H1 (cell line): ENCODE results near the gene SCN7A. TPM values are rescaled to one million over a fixed set of nuclear protein-coding genes. Genes with fewer than 3 reads are reported as not detected.

Experiments used
- CTCF ChIA-PET: fragments of 300-600 bp; sonication (Branson Sonifier 250); formaldehyde crosslinking; loops from one replicate; lab custom pipeline; 2021; ENCODE audit not compliant: partially characterized antibody; lab: Charles Lee
- POLR2A ChIA-PET: fragments of 300-600 bp; sonication (Branson Sonifier 250); formaldehyde crosslinking; loops from one replicate; lab custom pipeline; 2021; ENCODE audit warnings: inconsistent platforms; ENCODE audit not compliant: partially characterized antibody; lab: Charles Lee
- DNase-seq, 2 experiments: peaks; one replicate each; pipeline versions ENCODE4 v3.0.0 to v3.0.0-alpha.2; 2010 to 2022; ENCODE audit warnings: low spot score in 2 of 2, low read depth in 1 of 2, mixed read lengths in 1 of 2
- FAIRE-seq: peaks from 2 replicates; lab custom pipeline; 2011; peaks lifted over from hg19 to GRCh38; lab: Jason Lieb, UNC
- H2AFZ ChIP-seq: 2 replicates; pipeline ENCODE4 v1.8.1; 2012; ENCODE audit warnings: low read length, inconsistent platforms
- H2AK5ac ChIP-seq: 2 replicates; pipeline ENCODE4 v1.6.1; 2013; ENCODE audit warnings: low read depth, low read length
- H2BK120ac ChIP-seq: replicated peaks from 2 replicates; pipeline ENCODE3; 2013; ENCODE audit warnings: low read depth, low read length, inconsistent platforms
- H2BK12ac ChIP-seq: 2 replicates; pipeline ENCODE4 v1.6.1; 2013; ENCODE audit warnings: low read depth, low read length
- H2BK15ac ChIP-seq: 2 replicates; pipeline ENCODE4 v1.6.1; 2013; ENCODE audit warnings: low read length
- H2BK20ac ChIP-seq: 2 replicates; pipeline ENCODE4 v1.6.1; 2013; ENCODE audit warnings: low read length
- H2BK5ac ChIP-seq: 2 replicates; pipeline ENCODE4 v1.6.1; 2013; ENCODE audit warnings: low read depth, low read length
- H3K14ac ChIP-seq: 2 replicates; pipeline ENCODE4 v1.6.1; 2013; ENCODE audit warnings: inconsistent platforms; ENCODE audit not compliant: insufficient read length
- H3K18ac ChIP-seq: 2 replicates; pipeline ENCODE4 v1.6.1; 2013; ENCODE audit warnings: low read length; ENCODE audit errors: extremely low read depth
- H3K23ac ChIP-seq: 2 replicates; pipeline ENCODE4 v1.6.1; 2013; ENCODE audit warnings: inconsistent platforms; ENCODE audit not compliant: insufficient read length
- H3K23me2 ChIP-seq: 2 replicates; pipeline ENCODE4 v1.6.1; 2013; ENCODE audit warnings: low read depth, low read length
- H3K27ac ChIP-seq: 2 replicates; pipeline ENCODE4 v1.6.1; 2011; ENCODE audit warnings: low read depth, low read length, inconsistent platforms
- H3K27me3 ChIP-seq, 4 experiments: replicated peaks in 1 of 4; 1 replicate in 1 of 4; 2 replicates in 3 of 4; pipeline versions ENCODE4 v1.6.1 to v1.8.1; 2011 to 2013; ENCODE audit warnings: low read length in 3 of 4, mild to moderate bottlenecking in 3 of 4, inconsistent platforms in 2 of 4, mixed read lengths in 2 of 4, moderate library complexity in 1 of 4; ENCODE audit not compliant: control insufficient read depth in 3 of 4, insufficient read depth in 3 of 4; ENCODE audit errors: extremely low read depth in 1 of 4
- H3K36me3 ChIP-seq, 4 experiments: 2 replicates each; pipeline versions ENCODE4 v1.6.1 to v1.8.1; 2011 to 2013; ENCODE audit warnings: mild to moderate bottlenecking in 4 of 4, low read length in 3 of 4, moderate library complexity in 2 of 4, control low read depth in 1 of 4, inconsistent platforms in 1 of 4; ENCODE audit not compliant: insufficient read depth in 4 of 4, control insufficient read depth in 2 of 4
- H3K4ac ChIP-seq: replicated peaks from 2 replicates; pipeline ENCODE3; 2013; ENCODE audit warnings: low read length, low read depth, mixed read lengths, inconsistent platforms; ENCODE audit not compliant: insufficient read length
- H3K4me1 ChIP-seq, 4 experiments: replicated peaks in 1 of 4; 1 replicate in 1 of 4; 2 replicates in 3 of 4; pipeline versions ENCODE4 v1.6.1 to v1.8.1; 2011 to 2013; ENCODE audit warnings: low read length in 3 of 4, inconsistent platforms in 2 of 4, mixed read lengths in 1 of 4; ENCODE audit not compliant: insufficient read depth in 4 of 4, control insufficient read depth in 3 of 4
- H3K4me2 ChIP-seq, 2 experiments: 2 replicates each; pipeline versions ENCODE4 v1.6.1 to v1.8.1; 2011 to 2013; ENCODE audit warnings: low read depth in 2 of 2, low read length in 2 of 2, control low read depth in 1 of 2, inconsistent platforms in 1 of 2, mild to moderate bottlenecking in 1 of 2; ENCODE audit not compliant: insufficient read depth in 1 of 2
- H3K4me3 ChIP-seq, 4 experiments: fragments of 200-600, 300-600 bp in 1 of 4; sonication (generic), shearing (Covaris generic), sonication (Bioruptor Twin) in 1 of 4; 2 replicates each; pipeline versions ENCODE4 v1.5.1 to v1.8.1; 2011 to 2016; ENCODE audit warnings: low read length in 4 of 4, low read depth in 3 of 4, control low read depth in 2 of 4, inconsistent platforms in 2 of 4, mild to moderate bottlenecking in 2 of 4, mixed read lengths in 1 of 4, moderate library complexity in 1 of 4; ENCODE audit not compliant: insufficient read depth in 2 of 4; ENCODE audit errors: extremely low read depth in 1 of 4
- H3K56ac ChIP-seq: replicated peaks from 2 replicates; pipeline ENCODE3; 2013; ENCODE audit warnings: low read depth, mild to moderate bottlenecking, mixed read lengths, low read length, inconsistent platforms; ENCODE audit not compliant: insufficient read length
- H3K79me1 ChIP-seq: 2 replicates; pipeline ENCODE4 v1.6.1; 2013; ENCODE audit warnings: low read depth, low read length, control low read depth
- H3K79me2 ChIP-seq, 2 experiments: 2 replicates each; pipeline versions ENCODE4 v1.6.1 to v1.8.1; 2012 to 2013; ENCODE audit warnings: low read length in 2 of 2, mild to moderate bottlenecking in 2 of 2, inconsistent platforms in 1 of 2; ENCODE audit not compliant: insufficient read depth in 2 of 2, control insufficient read depth in 1 of 2
- H3K9ac ChIP-seq, 4 experiments: replicated peaks in 1 of 4; 1 replicate in 1 of 4; 2 replicates in 3 of 4; pipeline versions ENCODE4 v1.6.1 to v1.8.1; 2011 to 2013; ENCODE audit warnings: low read depth in 3 of 4, low read length in 3 of 4, control low read depth in 2 of 4, mild to moderate bottlenecking in 2 of 4, moderate library complexity in 2 of 4, inconsistent platforms in 1 of 4; ENCODE audit errors: extremely low read depth in 1 of 4
- H3K9me3 ChIP-seq, 2 experiments: 2 replicates each; pipeline versions ENCODE4 v1.6.1 to v1.8.1; 2012 to 2013; ENCODE audit warnings: mild to moderate bottlenecking in 2 of 2, moderate library complexity in 2 of 2, control low read depth in 1 of 2, inconsistent platforms in 1 of 2, low read depth in 1 of 2, low read length in 1 of 2, mixed read lengths in 1 of 2; ENCODE audit not compliant: insufficient read depth in 2 of 2
- H4K20me1 ChIP-seq, 2 experiments: replicated peaks in 1 of 2; 2 replicates each; pipeline versions ENCODE3 to v1.8.1; 2011 to 2013; ENCODE audit warnings: inconsistent platforms in 2 of 2, low read length in 2 of 2, mild to moderate bottlenecking in 1 of 2; ENCODE audit not compliant: insufficient read depth in 2 of 2, control insufficient read depth in 1 of 2
- H4K5ac ChIP-seq: 2 replicates; pipeline ENCODE4 v1.6.1; 2013; ENCODE audit warnings: low read length, low read depth, mixed read lengths, inconsistent platforms; ENCODE audit not compliant: insufficient read length
- H4K8ac ChIP-seq: 2 replicates; pipeline ENCODE4 v1.8.0; 2013; ENCODE audit warnings: mild to moderate bottlenecking, moderate library complexity, low read length, inconsistent platforms; ENCODE audit not compliant: insufficient read depth; ENCODE audit errors: extremely low read depth
- H4K91ac ChIP-seq: replicated peaks from 2 replicates; pipeline ENCODE3; 2013; ENCODE audit warnings: low read length, mixed read lengths, inconsistent platforms; ENCODE audit not compliant: insufficient read length
- CTCF ChIP-seq, 3 experiments: IDR thresholded peaks; 1 replicate in 2 of 3; 2 replicates in 1 of 3; pipeline versions ENCODE4 v1.5.1 to v1.6.1; 2011; ENCODE audit warnings: low read length in 3 of 3, mild to moderate bottlenecking in 3 of 3, inconsistent platforms in 2 of 3, low read depth in 1 of 3, moderate library complexity in 1 of 3; ENCODE audit not compliant: insufficient read depth in 1 of 3; ENCODE audit errors: control extremely low read depth in 1 of 3
- KDM4A ChIP-seq: IDR thresholded peaks from one replicate; pipeline ENCODE4 v1.7.1; 2012; ENCODE audit warnings: low read depth, mild to moderate bottlenecking, moderate library complexity, low read length, inconsistent platforms; ENCODE audit not compliant: severe bottlenecking
- POLR2A ChIP-seq, 2 experiments: IDR thresholded peaks; 1 replicate in 1 of 2; 2 replicates in 1 of 2; pipeline ENCODE4 v1.6.1; 2011; ENCODE audit warnings: low read depth in 2 of 2, low read length in 2 of 2, mild to moderate bottlenecking in 2 of 2; ENCODE audit errors: control extremely low read depth in 1 of 2
- RAD21 ChIP-seq, 2 experiments: IDR thresholded peaks in 1 of 2; conservative IDR thresholded peaks in 1 of 2; 2 replicates each; pipeline ENCODE4 v1.6.1; 2011; ENCODE audit warnings: low read depth in 2 of 2, low read length in 2 of 2, improper control_type of control experiment in 1 of 2, inconsistent platforms in 1 of 2, mild to moderate bottlenecking in 1 of 2, moderate library complexity in 1 of 2
- RFX5 ChIP-seq: IDR thresholded peaks from 2 replicates; pipeline ENCODE4 v1.6.1; 2011; ENCODE audit warnings: low read depth, low read length, improper control_type of control experiment, borderline replicate concordance
- SP1 ChIP-seq: IDR thresholded peaks from 2 replicates; pipeline ENCODE4 v1.6.1; 2011; ENCODE audit warnings: low read depth, low read length
- SP4 ChIP-seq: IDR thresholded peaks from 2 replicates; pipeline ENCODE4 v1.6.1; 2012; ENCODE audit warnings: low read length, inconsistent platforms
- WGBS, 2 experiments: shearing (Covaris generic) in 1 of 2; methylation state at CpG; one replicate each; pipeline versions ENCODE4 v1.1.6 to v1.1.7; 2013 to 2015; ENCODE audit warnings: low lambda C conversion rate in 2 of 2, mixed read lengths in 2 of 2, inconsistent platforms in 1 of 2, low coverage in 1 of 2, missing lambda C conversion rate in 1 of 2; ENCODE audit not compliant: insufficient replicate concordance in 2 of 2, insufficient coverage in 1 of 2, insufficient read length in 1 of 2; ENCODE audit errors: extremely low coverage in 1 of 2, missing lambda C conversion rate in 1 of 2; 5-methylcytosine and 5-hydroxymethylcytosine counted together
- polyA plus RNA-seq, 7 experiments: library from polyadenylated mRNA; depleted of rRNA in 3 of 7; stranded (reverse) in 5 of 7; unstranded in 2 of 7; fragments of >200 nt in 5 of 7; fragments of 200-250 nt in 2 of 7; gene quantifications; 1 replicate in 5 of 7; 2 replicates in 1 of 7; 4 replicates in 1 of 7; pipeline versions ENCODE4 v1.2.1 to v1.2.3, GENCODE V29; 2011 to 2013; ENCODE audit warnings: missing spikeins in 2 of 7, mixed read lengths in 2 of 7
- total RNA-seq: library from RNA; stranded (reverse); fragmentation: NEBNext Ultra II Directional; extraction: Animal tissue kit (Norgen Biotek cat#: 25700); gene quantifications from 2 replicates; pipeline ENCODE4 v1.2.1, GENCODE V29; 2021

The SCN7A gene
- total and polyA plus RNA-seq, 2 of the 8 experiments (the other 6 are each of a cell fraction or from before 2014, with no cell fraction given): 0.09 to 0.19 TPM

- H4K8ac ChIP-seq: no peak overlapping the region
- H4K20me1 ChIP-seq: no peaks in the 10 kb centered on the region
- no peak overlapping the region for H2BK20ac ChIP-seq
- WGBS, 2 experiments: 81% methylated on average over 2 of the region's 2 CpGs; no CpG with 5 or more reads in 1 of the 2 experiments
- H2BK120ac ChIP-seq: no peak overlapping the region
- H2BK5ac ChIP-seq: no peak overlapping the region
- no peak overlapping the region for H3K9ac ChIP-seq
- no peaks in the 10 kb centered on the region for H3K4me1 ChIP-seq
- no peak overlapping the region for H3K18ac ChIP-seq
- CTCF ChIA-PET: interaction anchor here (0.6 to 2.3 kb wide), 22 partner anchors 10 to 360 kb away, joined by 3 to 8 read pairs (median 4); no protein-coding TSS in a partner anchor
- no peak overlapping the region for H3K56ac ChIP-seq
- peak in 2 of 3 experiments; percentile 31 to 45; a peak in 2 of 4 replicates for TF ChIP-seq CTCF (IDR thresholded peaks at IDR 0.05; ENCODE audit: control extremely low read depth in 1 of 3, insufficient read depth in 1 of 3, low read depth in 1 of 3, low read length in 3 of 3)
- TF ChIP-seq RFX5: no peak
- TF ChIP-seq SP1: no peak
- no peak for TF ChIP-seq SP4
- TF ChIP-seq KDM4A: no peak
- TF ChIP-seq POLR2A (IDR thresholded peaks at IDR 0.05; ENCODE audit: control extremely low read depth in 1 of 2, low read depth in 2 of 2, low read length in 2 of 2): no peak
- peak; percentile 48 to 58 for TF ChIP-seq RAD21 (IDR thresholded peaks at IDR 0.05 in 1 of 2, conservative IDR thresholded peaks at IDR 0.05 in 1 of 2; ENCODE audit: low read depth in 2 of 2, low read length in 2 of 2)
- no peak overlapping the region for H2AFZ ChIP-seq
- H3K4me3 ChIP-seq: no peak overlapping the region
- no peaks in the 10 kb centered on the region for H3K79me2 ChIP-seq
- H3K4ac ChIP-seq: no peak overlapping the region
- no peak overlapping the region for H4K91ac ChIP-seq
- no peak overlapping the region for H3K23ac ChIP-seq
- H4K5ac ChIP-seq: no peak overlapping the region
- H2BK12ac ChIP-seq: no peak overlapping the region
- H3K27ac ChIP-seq: no peak overlapping the region
- no peaks in the 10 kb centered on the region for H3K79me1 ChIP-seq
- DNase-seq (no peak), FAIRE-seq (no peak)
- no peaks in the 10 kb centered on the region for H3K36me3 ChIP-seq
- H2BK15ac ChIP-seq: no peak overlapping the region
- no peak overlapping the region for H3K4me2 ChIP-seq
- no peaks in the 10 kb centered on the region for H3K27me3 ChIP-seq
- no peak overlapping the region for H2AK5ac ChIP-seq
- POLR2A ChIA-PET: no interaction called here
- H3K14ac ChIP-seq: no peak overlapping the region
- H3K23me2 ChIP-seq: no peaks in the 10 kb centered on the region
- H3K9me3 ChIP-seq: no peaks in the 10 kb centered on the region
These were observed 76.4 kb downstream of the SCN7A start for GRCh38 chr2:166417669-166418068.
